T-helper 22 cell (primary cell): Measurements from ENCODE around the gene CACNA2D2.

Experiments
- DNase-seq: peaks from one replicate; pipeline ENCODE4 v3.0.0-alpha.2; 2020; ENCODE audit warnings: low read depth

The CACNA2D2 gene

DNA sequence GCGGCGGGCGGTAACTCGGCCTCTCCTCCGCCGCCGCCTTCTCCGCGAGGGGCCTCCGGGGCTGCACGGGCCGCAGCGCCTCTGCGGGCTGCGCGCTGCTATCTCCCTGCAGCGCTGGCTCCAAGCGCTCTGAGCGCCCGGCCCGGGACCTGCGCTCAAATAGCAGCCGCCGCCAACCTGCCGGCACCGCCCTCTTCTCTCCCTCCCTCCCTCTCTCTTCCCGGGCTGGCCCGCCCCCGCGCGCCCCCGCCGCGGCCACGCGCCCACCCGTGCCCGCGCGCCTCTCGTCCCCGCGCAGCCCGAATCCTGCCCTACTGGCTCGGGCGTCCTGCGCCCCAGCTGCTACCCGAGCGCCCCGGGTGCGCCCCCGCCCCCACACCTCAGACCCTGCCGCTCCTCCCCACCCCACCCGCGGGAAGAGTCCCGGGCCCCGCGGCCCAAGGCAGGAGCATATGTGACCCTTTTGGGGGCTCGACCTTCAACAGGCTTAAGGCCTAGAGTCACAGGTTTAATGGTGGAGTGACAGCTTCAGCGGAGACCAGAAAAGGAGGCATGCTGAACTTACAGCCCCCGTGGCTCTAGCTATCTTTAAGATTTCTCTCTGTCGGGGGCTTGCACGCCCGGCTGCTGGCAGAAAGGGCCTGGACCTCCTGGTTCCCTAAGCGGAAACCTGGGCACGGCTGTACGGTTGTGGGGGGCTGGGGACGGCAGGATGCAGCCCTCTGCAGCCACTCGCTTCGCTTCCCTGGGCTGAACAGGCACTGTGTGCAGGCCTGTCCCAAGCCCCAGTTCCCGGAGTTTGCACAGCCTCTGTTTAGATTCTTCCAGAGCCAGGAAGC, at the start of gene CACNA2D2:
TSS of gene CACNA2D2 (minus strand) at position 131 of the 839 bp plus-strand sequence. CDS start 211 bp downstream, outside the sequence.
- peak; percentile 48 for DNase-seq

DNA sequence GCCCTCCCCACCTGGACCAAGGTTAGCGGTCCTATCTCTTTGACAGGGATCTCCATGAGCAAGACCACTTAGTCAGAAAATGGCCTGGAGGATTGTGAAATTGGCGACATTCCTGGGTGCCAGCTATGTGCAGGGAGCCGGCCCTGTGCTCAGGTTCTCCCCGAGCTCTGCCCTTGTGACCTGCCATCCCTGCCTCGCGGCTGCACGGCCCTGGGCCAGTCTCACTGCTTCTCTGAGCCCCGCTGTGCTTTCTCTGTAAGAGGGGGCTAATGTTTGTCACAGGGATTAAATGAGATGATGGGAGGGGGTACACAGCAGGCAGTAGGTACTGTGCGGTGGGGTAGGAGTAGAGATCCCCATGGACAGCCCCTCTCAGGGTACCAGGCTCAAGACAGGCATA, 49.2 kb upstream of the CACNA2D2 start:
- DNase-seq: no peak

DNA sequence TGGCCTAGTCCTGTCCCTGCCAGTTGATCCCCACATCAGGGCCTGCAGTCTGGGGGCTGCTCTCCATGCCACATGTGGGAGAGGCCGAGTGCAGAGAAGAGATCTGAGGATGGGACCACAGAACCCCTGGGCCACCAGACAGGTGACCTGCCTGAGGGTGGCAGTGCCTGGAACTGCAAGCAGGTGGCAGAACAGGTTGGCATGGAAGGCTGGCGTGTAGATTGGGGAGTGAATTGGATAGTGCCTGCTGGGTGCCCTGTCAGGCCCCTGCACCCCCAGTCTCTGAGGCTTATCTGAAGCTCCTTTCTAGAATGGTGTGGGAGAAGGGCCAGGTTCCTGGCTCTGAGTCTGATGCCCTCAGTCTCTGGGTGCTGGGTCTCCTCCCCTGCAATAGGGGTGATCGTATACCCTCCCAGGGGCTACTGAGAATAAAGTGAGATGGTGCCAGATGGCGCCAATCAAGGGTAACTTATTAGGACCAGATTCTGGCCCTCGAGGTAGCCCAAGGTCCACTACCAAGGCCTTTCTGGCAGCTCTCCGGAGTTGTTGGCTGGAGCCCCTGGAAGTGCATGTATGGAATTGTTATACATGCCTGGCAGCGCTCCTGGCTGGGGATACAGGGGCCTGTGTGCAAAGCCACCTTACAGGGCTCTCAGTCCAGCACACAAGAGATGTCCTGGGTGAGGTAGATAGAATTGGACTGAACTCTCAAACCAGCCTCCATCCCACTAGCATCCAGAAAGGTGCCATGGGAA, 48.4 kb upstream of the CACNA2D2 start:
- no peak for DNase-seq

DNA sequence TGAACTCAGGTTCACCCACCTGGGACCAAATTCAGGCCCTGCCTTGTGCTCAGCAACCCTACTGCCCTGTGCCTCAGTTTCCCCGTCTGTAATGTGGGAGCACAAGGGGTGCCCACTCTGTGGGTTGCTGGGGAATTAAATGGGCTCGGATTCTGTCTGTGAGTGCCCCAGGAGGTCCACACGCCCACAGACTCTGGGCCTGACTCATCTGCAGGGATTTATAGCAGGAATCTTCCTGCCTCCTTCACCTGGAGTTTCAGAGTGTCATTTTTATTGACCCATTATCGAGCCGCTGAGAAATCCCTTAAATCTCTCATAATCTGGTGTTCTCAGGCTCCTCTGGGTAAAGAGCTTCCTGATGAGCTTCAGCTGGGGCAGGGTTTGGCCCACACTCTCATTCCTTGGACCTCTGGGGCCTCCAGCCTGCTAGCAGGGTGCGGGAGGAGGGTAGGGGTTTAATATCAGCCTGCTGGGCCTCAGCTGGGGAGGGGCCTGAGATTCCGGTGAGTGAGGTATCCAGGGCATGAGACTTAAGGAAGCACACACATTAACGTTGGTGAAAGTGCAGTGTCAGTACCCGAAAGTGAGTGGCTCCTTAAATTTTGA, 47.7 kb upstream of the CACNA2D2 start:
- no peak for DNase-seq

DNA sequence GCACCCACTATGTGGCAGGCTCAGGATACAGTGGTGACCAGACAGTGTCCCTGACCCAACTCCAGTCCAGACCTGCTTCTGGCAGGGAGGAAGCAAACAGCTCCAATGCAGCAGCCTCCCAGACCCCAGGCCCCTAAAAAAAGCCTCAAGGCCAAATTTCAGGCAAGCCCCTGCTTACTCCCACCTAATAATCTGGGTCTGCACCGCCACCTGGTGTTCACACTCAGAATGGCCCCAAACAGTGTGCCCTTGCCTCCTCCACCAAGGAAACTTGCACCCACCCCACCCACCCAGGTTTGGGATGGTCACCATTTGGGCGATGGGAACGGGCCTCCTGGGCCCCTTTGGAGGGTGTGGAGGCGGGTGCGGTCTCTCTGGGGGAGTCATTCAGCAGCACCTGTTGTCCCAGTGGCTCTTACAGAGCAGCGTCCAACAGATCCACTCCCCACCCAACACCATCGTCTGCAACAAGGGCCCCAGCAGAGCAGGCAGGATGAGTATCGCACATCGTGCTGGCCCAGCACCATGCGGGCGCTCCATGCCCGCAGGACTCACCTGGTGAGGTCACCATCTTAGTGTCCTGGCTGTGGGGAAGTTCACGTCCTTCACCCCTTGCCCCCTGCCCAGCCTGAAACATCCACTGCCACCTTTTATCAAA, 46.8 kb upstream of the CACNA2D2 start:
- no peak for DNase-seq

DNA sequence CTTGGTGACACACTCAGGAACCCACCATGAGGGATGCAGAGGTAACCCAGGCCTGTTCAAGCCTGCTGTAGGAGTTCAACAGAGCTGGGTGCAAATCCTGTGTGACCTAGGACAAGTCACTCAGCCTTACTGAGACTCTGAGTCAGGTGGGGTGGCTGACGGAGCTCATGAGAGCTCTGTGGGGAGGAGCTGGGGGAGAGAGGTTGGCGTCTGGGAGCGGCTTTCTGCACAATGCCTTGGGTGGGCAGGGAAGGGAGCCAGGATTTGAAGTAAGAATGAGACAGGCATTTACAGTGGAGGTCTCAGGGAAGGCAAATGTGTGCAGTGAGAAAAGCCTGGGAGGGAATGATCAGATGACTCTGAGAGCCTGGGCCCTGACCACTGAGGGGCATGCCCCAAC, 45.8 kb upstream of the CACNA2D2 start:
- DNase-seq: no peak

DNA sequence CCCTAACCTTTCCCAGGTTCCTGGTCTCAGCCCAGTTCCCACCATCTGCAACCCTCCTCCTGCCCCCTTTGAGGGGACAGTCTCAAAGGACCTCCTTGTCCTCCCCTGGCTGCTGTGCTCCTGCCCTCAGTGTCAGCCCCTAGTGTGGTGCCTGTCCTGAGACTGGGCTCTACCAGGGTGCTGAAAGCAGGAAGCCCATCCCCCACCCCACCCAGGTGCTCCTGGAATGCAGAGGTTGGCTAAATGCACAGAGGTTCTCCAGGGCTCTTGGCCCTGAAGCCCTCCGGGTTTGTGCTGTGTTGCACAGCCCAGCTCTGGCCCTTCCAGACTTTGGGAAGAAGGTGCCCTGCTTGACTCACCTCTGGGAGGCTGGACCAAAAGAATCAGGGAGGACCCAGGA, 42.3 kb upstream of the CACNA2D2 start:
- DNase-seq: no peak

DNA sequence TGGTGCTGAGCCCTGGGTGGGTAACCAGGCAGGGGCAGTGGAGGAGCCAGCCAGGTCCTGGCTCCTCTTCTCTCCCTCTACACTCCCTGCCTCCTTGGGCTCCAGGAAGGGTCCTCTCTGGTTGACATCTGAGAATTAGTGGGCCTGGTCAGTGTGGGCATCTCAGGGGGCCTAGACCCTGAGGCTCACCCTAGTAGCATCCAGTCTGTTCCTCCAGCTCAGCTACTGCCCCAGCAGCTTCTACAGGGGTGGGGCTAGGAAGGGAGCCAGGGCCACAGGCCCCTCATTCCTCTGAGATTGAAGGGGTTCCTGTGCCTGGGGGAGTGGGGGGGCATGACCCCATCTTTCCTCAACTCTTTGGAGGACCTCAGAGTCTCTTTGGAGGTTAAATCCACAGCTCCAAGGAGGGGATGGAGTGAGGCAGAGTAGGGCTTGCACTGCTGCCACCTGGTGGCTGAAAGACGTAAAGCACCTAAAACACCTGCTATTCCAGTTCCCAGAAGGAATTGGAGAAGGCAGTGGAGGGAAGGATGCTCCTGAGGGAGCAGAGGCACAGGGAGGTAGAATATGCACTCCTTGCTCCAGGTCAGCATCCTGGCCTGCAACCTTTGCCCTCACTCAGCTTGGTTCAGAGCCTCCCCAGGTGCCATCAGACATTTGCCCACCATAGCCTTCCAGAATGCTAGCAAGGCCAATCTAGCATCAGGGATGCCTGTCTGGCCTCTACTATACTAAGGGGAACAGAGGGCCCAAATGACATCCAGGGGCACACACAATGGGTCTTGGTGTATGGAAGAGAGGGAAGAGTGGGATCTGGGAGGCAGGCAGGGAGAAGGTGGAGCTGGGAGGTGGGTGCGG, 39.0 kb upstream of the CACNA2D2 start:
- DNase-seq: peak; percentile 14

DNA sequence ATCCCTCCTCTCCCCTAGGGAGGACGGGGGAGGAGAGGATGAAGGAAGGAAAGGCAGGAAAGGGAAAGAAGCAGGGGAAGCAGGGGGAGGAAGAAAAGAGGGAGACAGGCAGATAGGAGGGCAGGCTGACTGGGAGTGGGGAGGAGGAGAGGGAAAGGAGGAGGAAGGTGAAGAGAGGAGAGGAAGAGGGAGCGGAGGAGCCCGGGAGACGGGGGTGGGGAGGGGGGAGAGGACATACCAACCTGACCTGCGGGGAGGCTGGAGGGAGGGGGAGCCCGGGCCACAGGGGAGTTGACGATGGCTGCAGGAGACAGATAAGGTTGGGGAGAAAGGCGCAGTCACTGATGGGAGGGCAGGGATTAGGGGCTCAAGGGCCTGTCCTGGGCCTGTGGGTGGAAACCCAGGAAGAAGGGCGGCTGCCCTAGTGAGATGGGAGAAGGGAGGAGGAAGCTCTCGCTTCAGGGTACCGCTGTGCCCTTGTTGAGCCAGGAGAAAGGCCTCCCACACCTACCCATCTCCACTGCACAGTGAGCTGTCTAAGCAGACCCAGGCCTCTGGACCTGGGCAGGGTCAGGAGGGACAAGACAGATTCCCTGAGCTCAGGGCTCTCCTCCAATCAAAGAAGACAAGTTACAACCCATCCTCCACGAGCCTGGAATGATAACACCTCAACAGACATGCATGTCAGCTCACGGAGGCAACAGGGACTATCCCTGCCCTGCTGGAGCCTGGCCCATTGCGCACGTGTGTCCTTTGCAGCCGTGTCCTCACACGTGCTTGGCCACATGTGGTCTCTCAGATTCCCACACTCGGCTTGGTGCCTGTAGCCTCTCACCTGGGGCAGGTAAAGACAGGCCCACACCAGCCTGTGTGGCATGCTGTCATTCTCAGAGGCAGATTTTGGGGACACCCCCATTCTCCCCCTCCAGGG, 36.2 kb upstream of the CACNA2D2 start:
- no peak for DNase-seq

DNA sequence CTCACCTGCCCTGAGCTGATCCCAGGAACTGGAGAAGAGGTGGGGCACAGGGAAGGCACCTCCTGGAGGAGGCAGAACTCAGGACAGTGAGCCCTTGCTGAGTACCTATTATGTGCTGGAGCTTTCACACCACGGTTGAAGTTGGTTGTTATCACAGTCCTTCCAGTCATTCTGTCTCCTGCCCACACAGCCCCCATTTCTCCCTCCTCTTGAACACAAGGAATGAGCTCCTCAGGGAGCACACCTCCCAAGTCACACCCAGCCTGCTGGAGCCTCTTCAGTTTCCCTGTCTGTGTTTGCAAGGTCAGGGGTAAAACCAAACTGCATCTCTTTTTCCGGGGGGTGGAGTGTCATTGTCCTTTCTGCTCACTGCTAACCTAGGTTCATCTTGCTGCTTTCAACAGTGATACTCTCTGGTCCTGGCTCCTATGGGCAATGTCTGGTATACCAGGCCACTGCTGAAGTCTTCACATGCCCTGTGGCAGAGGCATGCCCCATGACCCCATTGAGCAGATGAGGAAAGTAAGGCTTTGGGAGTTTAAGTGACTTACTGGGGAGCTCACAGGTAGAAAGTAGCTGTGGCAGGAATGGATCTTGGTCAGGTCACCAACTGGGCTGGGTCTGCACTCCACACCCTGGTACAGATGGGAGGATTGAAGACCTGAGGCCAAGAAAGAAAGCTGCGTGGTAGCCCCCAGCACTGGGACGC, 34.1 kb upstream of the CACNA2D2 start:
- DNase-seq: no peak

DNA sequence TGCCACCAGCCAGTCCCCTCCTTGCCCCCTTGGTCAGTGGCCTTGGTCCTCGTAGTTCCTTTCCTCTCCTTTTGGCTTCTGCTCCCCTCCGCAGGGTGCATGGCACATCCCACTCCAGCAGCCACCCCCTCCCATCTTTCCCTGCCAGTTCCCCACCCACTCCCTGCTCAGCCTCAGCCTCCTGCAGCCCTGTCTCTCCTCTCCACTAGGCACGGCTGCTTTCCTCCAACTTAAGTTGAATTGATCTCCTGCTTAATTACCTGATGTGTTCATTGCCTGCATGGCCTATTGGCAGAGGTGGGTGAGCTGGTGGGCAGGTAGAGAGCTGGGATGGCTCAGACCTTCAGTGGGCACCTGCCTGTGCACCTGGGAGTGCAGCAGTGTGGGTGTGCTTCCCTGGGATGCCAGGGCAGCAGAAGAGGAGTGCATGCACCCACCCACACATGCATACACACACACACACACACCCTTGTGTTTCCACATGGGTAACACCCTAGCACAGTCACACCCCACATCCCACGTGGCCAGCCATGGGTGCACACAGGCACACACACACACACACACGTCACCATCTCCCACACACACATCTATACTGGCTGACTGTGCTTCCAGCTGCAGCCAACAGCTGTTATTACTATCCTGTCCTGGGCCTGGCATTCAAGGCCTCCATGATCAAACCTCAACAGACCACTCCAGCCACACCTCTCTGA, 33.2 kb upstream of the CACNA2D2 start:
- DNase-seq: no peak

DNA sequence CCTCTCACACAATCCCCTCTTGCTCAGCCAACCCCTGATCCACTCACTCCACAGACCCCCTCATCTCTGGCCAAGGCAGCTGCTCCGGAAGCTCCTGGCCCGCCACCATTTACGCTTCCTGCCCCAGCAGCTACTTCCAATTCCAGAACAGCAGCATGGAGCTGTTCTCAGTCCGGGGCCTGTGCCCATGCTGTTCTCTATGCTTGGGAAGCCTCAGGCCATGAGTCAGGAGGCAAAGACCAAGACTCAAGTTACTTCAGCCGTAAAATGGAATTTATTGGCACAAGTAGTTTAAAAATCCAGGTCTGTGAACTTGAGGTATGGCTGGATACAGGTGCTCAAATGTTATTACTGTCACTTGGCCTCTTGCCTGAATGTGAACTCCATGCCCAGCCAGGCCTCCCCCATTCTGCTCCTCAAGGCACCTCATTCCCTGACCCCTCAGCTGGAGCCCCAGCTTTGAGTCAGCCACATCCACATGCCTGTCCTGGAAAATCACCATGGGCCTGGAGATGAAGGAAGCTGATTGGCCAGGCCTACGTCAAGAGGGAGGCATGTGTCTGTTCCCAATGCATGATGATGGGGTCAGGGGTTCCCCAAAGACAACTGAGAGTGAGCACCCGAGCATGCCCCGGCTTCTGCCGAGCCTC, 31.4 kb upstream of the CACNA2D2 start:
- no peak for DNase-seq

DNA sequence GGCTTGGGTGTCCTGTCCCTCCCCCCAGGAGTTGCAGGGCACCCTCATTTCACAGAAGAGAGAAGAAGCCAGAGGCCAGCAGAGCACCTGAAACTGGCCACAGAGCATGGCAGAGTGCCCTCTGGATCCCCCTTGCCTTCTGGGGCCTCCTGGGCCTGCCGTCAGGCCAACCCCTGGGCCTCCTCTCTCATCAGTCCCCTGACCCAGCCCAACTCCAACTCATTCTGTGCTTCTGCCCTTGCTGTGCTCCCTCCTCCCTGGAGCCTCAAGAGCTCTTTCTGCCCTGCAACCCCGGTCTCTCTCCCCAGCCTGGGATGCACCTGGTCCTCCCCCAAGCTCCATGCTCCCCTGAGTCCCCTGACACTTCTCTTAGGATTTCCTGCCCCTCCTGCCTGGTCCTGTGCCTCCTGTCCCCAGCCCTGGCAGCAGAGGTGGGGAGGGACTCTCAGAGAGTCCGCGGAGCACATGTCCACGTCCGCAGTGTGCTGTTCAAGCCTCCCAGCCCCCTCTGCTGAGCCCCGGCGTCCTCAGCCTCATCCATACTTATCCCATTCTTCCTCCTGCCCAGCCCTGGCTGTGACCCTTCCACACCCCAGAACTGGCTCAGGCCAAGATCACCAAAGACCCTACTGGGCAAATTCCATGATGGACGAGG, 30.5 kb upstream of the CACNA2D2 start:
- DNase-seq: no peak

DNA sequence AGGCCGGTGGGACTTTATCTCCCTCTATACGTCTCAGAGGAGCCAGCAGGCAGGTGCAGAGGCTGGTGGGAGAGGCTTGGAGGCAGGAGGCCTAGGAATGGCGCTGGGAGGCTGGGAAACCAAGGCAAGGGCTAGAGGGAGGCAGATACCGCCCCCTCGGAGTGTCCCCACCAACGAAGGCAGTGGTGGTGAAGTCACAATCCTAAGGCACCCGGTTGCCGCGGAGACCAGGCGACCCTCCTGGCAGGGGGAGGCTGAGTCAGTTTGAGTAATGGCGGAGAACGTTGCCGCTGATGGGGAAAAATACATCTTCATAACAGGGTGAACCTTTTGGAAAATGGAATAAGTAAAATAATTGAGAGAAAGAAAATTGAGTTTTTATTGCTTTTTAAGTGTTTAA, 29.9 kb upstream of the CACNA2D2 start:
- DNase-seq: no peak

DNA sequence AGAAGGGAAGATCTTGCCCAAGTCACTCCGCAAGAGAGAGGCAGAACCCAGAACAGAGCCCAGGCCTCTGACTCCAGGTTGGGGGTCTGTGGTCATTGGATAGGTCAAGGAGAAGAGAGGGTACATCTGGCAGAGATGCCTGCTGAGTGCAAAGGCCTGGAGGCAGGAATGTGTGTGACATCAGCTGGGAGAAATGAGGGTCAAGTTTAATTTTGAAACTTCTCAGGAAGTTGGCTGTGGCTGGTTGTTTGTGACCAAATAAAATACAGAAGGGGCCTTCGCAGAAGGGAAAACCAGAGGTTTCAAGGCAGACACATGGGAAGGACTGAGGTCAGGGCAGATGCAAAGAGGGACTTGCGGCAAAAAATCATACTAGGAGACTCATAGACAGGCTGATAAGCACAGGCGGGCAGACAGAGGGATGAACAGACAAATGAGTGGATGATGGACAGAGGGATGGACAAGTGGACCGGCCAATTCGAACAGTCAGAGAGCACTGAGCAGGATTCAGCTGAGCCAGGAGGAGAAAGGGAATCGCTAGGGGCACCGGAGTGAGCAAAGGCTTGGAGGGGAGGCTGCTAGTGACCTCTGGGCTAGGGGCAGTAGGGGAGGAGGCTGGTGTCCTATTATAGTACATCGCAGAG, 28.8 kb upstream of the CACNA2D2 start:
- DNase-seq: no peak

DNA sequence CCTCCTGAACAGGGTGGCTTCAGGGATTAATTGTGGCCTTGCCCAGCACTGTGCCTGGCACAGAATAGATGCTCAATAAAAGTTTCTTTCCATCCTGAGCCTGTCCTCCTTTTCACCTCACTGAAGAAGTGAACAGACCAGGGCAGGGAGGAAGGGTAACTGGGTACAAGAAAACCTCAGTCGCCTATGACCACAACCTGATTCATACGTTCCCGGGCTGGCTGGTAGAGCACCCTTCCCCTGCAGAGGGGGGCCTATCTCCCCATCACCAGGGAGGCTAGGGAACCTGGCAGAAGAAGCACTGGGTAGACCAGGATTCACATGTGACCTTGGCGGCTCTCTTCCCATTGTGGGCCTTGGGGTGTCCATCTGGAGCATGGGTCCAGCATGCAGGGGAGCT, 27.8 kb upstream of the CACNA2D2 start:
- DNase-seq: no peak
